Upper lobe of right lung (tissue), 1 donor: Measurements from ENCODE around the gene WTAP. TPM values are rescaled to one million over a fixed set of nuclear protein-coding genes. Genes with fewer than 3 reads are reported as not detected.
"Not testable (repeated sequence)": the region's sequence is repeated elsewhere in the genome, so short reads cannot be mapped to it uniquely, and the experiment has no call there.

Source experiments
- ATAC-seq: fragments of 200-7000 bp; cut with Tn5 transposase; one replicate; pipeline ENCODE4 v1.9.1; 2020; ENCODE audit warnings: mild to moderate bottlenecking, moderate library complexity
- DNase-seq: peaks from one replicate; pipeline ENCODE4 v3.0.0-alpha.2; 2020
- H3K27ac ChIP-seq: fragments of 200-600 bp; one replicate; pipeline ENCODE4 v1.8.0; 2022
- H3K27me3 ChIP-seq: fragments of 200-600 bp; one replicate; pipeline ENCODE4 v1.8.0; 2022; ENCODE audit warnings: mild to moderate bottlenecking
- H3K36me3 ChIP-seq: fragments of 200-600 bp; one replicate; pipeline ENCODE4 v1.8.0; 2022
- H3K4me1 ChIP-seq: fragments of 200-600 bp; one replicate; pipeline ENCODE4 v1.8.0; 2022
- H3K4me3 ChIP-seq: fragments of 200-600 bp; one replicate; pipeline ENCODE4 v1.8.0; 2022; ENCODE audit warnings: mild to moderate bottlenecking
- H3K9me3 ChIP-seq: fragments of 200-600 bp; one replicate; pipeline ENCODE4 v1.8.0; 2022
- CTCF ChIP-seq: fragments of 200-600 bp; IDR thresholded peaks from one replicate; pipeline ENCODE4 v1.8.0; 2022; ENCODE audit warnings: antibody characterized with exemption
- intact Hi-C: fragments of 100-400 bp; cut with DNase I; formaldehyde crosslinking; loops from one replicate; pipeline ENCODE4 v1.11.0; 2022
- total RNA-seq: library from RNA; stranded (reverse); fragmentation: NEBNext Ultra II Directional; extraction: Animal tissue kit (Norgen Biotek cat#: 25700); gene quantifications from one replicate; pipeline ENCODE4 v1.2.1, GENCODE V29; 2021
- donor health status: DM: no; HTN: yes; CAD: no; lungs with severe emphysema.

Gene WTAP
- total RNA-seq, 1 donor from 2014 or later, result 77.4 TPM

DNA sequence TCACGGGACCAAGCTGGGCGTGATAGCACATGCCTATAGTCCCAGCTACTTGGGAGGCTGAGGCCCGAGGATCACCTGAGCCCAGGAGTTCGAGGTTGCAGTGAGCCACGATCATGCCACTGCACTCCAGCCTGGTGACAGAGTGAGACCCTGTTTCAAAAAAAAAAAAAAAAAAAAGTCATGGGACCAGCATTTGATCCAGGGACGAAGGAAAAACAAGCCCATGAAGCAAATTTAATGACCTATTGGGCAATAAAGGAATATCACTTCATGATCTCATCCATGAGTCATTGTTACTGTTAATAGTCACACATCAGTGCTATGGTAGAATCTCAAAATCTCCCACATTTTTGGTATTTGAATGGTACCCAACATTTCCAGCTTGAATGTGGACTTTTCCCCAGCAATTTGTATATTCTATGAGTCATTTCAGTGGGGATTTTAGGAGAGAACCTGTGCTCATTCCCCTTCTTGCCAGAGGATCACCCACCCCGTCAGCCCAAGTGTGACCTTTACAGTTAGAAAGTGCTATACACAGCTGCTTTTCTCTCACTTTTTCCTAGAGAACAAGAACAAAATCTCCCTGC lies 25.8 kb upstream of the WTAP start:
- Histone ChIP-seq H3K9me3 (no peaks in the 10 kb centered on the region), H3K36me3 (no peaks in the 10 kb centered on the region), H3K27me3 (no peaks in the 10 kb centered on the region), H3K4me3 (no peak overlapping the region), H3K27ac (peak overlapping the region; percentile 61), H3K4me1 (peaks cover 12% of the 10 kb centered on the region)
- ATAC-seq (peak; percentile 50), DNase-seq (no peak)
- intact Hi-C loops, result no loop called here
- TF ChIP-seq CTCF, result no peak

DNA sequence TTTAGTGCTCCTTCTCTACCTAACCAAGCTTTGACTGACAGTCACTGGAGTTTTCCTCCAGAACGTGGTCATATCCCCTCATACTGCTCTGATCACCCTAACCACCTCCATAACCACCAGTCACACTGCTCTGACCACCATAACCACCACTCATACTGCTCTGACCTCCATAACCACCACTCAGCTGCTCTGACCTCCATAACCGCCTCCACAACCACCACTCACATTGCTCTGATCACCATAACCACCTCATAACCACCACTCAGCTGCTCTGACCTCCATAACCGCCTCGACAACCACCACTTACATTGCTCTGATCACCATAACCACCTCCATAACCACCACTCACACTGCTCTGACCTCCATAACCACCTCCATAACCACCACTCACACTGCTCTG lies 16.7 kb upstream of the WTAP start:
- H3K4me3 ChIP-seq, DNase-seq, intact Hi-C loops, H3K9me3 ChIP-seq, H3K4me1 ChIP-seq, H3K36me3 ChIP-seq, H3K27me3 ChIP-seq, H3K27ac ChIP-seq, ATAC-seq: not testable (repeated sequence)

- DNase-seq, H3K4me3 ChIP-seq, H3K36me3 ChIP-seq, ATAC-seq, H3K27me3 ChIP-seq, H3K9me3 ChIP-seq, intact Hi-C loops, H3K27ac ChIP-seq: not testable (repeated sequence)
- peaks cover 26% of the 10 kb centered on the region for H3K4me1 ChIP-seq
Measured at GRCh38 chr6:159712389-159712788, 14.9 kb upstream of the WTAP start.

DNA sequence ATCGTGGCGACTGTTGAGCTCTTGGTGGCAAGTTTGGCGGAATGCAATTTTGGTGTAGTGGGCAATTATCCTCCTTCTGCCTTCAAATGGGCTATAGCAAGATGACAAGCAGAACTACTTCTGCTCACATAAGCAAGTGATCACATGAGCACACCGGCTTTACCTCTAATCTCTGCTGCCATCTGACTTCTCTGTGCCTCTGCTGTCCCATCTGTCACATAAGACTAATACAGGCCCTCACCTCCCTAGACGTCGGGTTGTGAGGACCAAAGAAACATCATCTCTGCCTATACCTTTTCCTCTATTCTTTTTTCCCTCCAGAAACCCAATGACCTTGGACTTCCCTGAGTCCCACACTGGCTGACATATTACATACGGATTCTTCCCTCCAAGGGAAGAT lies 13.3 kb upstream of the WTAP start:
- no peaks in the 10 kb centered on the region for H3K9me3 ChIP-seq
- H3K27me3 ChIP-seq, result no peaks in the 10 kb centered on the region
- H3K4me3 ChIP-seq, result no peak overlapping the region
- no peak for DNase-seq
- no peak for TF ChIP-seq CTCF
- peaks cover 26% of the 10 kb centered on the region for H3K4me1 ChIP-seq
- intact Hi-C loops, result no loop called here
- H3K36me3 ChIP-seq, result no peaks in the 10 kb centered on the region
- no peak overlapping the region for H3K27ac ChIP-seq
- ATAC-seq, result no peak

DNA sequence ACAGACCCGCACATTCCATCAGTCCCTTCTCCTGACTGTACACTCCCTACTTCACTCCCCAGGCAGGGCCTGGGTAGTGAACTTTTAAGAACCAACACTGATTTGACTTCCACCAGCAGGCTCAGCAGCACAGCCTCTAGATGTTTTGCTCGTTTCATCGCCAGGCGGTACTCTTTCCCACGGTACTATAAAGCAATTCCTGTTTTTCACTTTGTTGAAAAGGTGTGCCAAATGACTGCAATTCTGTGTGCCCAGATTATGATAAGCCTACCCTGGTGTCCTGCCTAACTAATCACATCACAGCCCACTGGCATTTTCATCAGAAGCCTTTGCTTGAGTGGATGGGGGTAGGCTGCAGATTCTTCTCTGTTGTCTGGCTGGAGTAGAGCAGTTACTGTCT lies 12.9 kb upstream of the WTAP start:
- Histone ChIP-seq H3K27me3 (no peaks in the 10 kb centered on the region), H3K4me1 (peaks cover 26% of the 10 kb centered on the region), H3K27ac (no peak overlapping the region), H3K36me3 (no peaks in the 10 kb centered on the region), H3K4me3 (no peak overlapping the region), H3K9me3 (no peaks in the 10 kb centered on the region)
- no peak for TF ChIP-seq CTCF
- no peak for DNase-seq
- intact Hi-C loops, result no loop called here
- no peak for ATAC-seq

- ATAC-seq (peak; percentile 60), DNase-seq (no peak)
- no peaks in the 10 kb centered on the region for H3K36me3 ChIP-seq
- H3K27ac ChIP-seq, result peak overlapping the region; percentile 71
- no peak overlapping the region for H3K4me3 ChIP-seq
- H3K27me3 ChIP-seq, result no peaks in the 10 kb centered on the region
- intact Hi-C loops, result no loop called here
- H3K9me3 ChIP-seq, result no peaks in the 10 kb centered on the region
- no peak for TF ChIP-seq CTCF
- peaks cover 26% of the 10 kb centered on the region for H3K4me1 ChIP-seq
Measured at GRCh38 chr6:159715166-159715565, 12.1 kb upstream of the WTAP start.

DNA sequence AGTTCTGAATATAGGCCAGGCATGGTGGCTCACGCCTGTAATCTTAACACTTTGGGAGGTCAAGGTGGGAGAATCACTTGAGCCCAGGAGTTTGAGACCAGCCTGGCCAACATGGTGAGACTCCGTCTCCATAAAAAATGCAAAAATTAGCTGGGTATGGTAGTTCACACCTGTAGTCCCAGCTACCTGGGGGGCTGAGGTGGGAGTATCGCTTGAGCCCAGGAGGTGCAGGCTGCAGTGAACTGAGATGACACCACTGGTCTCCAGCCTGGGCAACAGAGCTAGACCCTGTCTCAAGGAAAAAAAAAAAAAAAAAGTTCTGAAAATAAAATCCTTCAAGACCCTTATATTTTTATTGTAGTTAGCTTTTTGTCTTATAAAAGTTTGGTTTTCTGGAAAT lies 11.7 kb upstream of the WTAP start:
- H3K36me3 ChIP-seq, result no peaks in the 10 kb centered on the region
- H3K4me1 ChIP-seq, result peaks cover 26% of the 10 kb centered on the region
- no peak for ATAC-seq
- DNase-seq, result no peak
- no peaks in the 10 kb centered on the region for H3K9me3 ChIP-seq
- H3K4me3 ChIP-seq, result no peak overlapping the region
- H3K27me3 ChIP-seq, result no peaks in the 10 kb centered on the region
- intact Hi-C loops, result no loop called here
- no peak for TF ChIP-seq CTCF
- peak overlapping the region; percentile 71 for H3K27ac ChIP-seq
